Right hindlimb (tissue), 1 donor: ENCODE results near the gene ZFR.
"Not testable (repeated sequence)": the region's sequence is repeated elsewhere in the genome, so short reads cannot be mapped to it uniquely, and the experiment has no call there.

Experiments used
- DNase-seq: peaks from one replicate; pipeline ENCODE4 v3.0.0-alpha.2; 2018

ZFR gene

GRCh38 chr5:32444431-32445286, at the start of gene ZFR:
TSS of gene ZFR (minus strand) at chr5:32444740. CDS start at chr5:32444658, 82 bp downstream.
- DNase-seq: peak; percentile 95

DNA sequence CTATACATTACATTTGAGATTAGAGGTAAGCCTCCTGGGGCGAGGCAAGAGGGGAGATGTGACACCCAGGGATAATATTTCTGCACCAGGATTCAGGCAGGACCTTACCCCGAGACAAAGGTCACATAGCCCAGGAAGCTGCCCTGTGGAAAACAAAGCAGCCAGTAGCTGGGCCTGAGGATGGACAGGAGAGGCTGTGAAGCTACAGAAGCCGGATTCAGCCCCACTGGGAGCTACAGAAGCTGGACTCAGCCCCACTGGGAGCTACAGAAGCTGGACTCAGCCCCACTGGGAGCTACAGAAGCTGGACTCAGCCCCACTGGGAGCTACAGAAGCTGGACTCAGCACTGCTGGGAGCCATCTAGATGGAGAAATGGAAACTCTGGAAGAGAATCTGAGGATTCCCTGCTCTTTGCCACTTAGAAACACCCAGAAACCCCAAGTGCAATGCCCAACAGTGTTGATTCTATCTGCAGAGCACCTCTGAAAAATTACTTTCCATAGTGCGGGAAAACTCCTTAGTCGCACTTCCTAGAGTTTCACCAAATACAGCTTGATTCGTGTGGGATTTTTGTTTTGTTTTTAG, 46.5 kb upstream of the ZFR start:
- DNase-seq: no peak

DNA sequence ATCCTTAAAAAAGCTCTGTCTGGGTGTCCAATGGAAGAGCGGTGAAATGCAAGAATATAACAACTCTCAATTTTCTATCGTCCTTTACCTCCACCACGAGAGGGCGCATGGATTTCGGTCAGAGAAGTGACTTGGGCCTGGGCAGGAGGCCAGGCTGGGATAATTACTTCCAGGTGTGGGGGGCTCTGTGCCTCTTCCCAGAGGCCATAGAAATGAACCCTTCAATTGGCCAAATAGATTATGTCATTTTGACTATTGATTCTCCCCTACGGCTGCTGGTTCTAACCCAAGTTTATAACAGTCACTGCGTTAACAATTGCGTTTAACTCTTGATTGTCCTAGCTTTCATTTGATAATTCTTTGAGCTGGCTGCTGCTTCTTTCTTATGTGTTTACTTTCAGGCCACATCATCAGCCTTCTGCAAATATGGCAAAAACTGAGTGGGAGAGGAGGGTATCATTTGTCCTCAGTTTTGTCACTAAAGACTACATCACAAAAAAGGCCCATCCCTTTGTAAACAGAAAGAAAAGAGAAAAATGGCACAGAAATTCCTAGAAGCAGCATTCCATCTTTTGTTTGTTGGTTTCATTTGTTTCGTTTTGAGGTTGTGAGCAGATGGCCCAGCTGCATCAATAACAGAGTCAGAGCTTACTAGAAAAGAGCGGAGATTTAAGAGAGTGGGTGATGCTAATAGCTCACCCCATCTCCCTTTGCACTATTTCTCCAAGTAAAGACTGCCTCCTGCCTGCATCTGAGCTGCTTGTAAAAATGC, 45.4 kb upstream of the ZFR start:
- peak; percentile 94 for DNase-seq

DNA sequence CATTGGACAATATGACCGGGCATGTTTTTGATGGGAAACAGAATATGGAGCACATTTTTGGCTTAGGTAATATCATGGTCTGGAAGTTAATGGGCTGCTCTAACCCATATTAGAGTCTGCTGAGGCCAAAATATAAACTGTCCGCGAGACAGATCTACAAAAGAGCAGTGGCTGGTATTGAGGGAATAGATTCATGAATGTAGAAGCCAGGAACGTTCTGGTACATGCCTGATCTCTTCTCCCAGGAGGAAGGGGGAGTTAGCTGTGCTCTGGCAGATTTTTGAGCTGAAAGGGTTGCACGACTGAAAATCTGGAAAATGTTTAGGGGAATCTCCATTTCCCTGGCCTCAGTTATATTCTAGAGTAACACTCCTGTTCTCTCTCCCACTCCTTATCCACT, 42.9 kb upstream of the ZFR start:
- no peak for DNase-seq

DNA sequence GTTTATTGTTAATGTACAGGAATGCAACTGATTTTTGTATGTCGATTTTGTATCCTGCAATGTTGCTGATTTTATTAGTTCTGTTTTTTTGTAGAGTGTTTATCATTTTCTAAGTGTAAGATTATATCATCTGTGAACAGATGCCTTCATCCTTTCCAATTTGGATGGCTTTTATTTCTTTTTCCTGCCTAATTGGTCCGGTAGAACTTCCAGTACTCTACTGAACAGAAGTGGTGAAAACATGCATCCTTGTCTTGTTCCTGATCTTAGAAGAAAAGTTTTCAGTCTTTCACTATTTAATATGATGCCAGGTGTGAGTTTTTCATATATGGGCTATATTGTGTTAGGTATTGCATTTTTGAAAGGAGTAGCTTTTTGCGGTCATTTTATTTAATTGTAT, 42.5 kb upstream of the ZFR start:
- DNase-seq: no peak

GRCh38 chr5:32482193-32482592, 37.7 kb upstream of the ZFR start:
- DNase-seq: no peak

GRCh38 chr5:32479096-32479495, 34.6 kb upstream of the ZFR start:
- no peak for DNase-seq

GRCh38 chr5:32476891-32477290, 32.4 kb upstream of the ZFR start:
- no peak for DNase-seq

DNA sequence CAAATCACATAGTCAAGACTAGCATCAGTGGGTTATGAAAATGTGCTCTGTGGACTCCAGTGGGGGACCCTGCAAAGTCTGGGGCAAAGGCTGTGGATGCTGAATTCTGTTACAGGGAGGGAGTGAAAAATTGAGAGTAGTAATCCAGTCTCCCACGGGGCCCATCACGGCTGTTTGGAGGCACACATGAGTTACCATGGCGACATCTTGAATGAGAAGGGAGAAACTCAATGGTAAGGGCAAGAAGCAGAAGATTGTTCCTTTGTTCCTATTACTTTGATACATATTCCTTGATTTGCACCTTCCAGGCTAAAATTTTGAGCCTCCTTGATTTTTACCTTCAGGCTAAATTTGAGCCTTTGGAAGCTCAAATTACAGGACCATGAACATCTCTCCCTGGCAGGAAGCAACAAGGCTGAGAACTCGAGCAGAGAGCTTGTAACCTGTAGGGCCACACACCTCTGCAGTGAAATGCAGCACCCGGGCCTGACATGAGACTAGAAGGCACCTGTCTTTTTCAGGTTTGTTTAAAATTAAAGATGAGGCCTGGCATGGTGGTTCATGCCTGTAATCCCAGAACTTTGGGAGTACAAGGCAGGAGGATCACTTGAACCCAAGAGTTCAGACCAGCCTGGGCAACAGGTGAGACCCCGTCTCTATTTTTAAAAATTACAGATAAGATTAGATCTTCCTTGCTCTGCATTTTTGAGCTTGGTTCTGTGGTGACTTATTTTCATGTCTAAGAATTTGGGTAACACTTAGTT, 31.0 kb upstream of the ZFR start:
- DNase-seq: peak; percentile 45

DNA sequence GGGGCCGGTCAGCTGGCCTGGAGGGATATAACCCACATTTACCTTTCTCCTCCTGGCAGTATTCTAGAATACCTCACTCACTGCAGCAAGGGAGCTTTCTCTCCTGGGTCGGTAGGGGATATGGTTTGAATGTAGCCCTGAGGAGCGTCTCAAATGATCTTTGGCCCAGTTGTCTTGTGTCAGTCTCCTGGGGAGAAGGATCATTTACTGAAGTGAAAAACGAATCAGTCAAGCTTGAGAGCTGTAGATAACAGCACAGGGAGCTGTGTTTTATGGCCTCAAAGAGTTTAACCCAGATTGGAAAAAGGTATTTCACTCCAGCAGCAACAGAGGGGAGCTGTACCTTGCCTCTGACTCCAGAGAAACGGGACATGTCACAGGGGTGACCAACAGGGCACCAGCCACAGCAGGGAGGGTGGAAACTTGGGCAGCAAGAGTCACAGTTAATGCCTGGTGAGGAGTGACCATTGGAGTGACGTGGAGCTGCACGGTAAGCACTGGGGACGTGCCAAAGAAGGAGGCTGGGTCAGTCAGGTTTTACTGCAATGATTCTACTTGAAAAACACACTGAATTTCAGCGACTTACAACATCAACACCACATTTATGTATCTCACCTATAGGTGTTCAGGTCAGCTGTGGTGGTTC, 29.8 kb upstream of the ZFR start:
- no peak for DNase-seq

- DNase-seq: no peak
Observed at GRCh38 chr5:32473072-32473471, 28.5 kb upstream of the ZFR start.

DNA sequence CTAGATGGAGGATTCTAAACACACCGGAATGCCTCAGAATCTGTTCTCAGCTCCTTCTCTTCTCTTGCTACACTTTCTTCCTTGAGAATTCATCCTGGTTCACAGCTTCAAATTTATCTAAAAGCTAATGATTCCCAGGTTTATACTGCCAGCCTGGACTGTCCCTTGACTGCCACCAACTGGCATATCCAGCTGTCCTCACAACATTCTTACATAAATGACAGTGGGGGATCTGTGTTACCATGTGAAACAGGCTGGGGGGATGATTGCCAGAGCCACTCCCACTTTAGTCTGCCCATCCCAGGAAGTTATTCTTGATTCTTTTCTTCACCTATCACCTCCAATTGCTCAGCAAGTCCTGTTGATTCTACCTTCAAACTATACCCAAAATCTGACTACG, 27.2 kb upstream of the ZFR start:
- DNase-seq: no peak

DNA sequence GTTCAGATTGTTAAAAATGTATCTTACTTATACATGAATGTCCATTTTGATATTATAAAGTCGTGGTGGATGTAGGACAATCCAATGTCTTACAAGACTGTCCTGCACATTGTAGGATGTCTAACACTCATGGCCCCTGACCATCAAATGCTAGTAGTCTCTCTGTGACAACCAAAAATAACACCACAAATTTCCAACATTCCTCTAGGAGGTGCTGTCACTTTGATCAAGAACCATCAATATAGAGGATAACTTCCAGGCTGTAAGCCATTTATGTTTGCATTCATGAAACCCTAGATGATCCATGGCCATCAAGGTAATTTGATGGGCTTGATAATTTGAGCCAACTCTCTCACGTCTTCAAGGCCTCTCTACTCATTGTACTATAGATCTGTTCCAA, 20.5 kb upstream of the ZFR start:
- DNase-seq: no peak

- DNase-seq: no peak
Observed at GRCh38 chr5:32462618-32463017, 18.1 kb upstream of the ZFR start.

- DNase-seq: no peak
Observed at GRCh38 chr5:32461441-32462120, 17.0 kb upstream of the ZFR start.

DNA sequence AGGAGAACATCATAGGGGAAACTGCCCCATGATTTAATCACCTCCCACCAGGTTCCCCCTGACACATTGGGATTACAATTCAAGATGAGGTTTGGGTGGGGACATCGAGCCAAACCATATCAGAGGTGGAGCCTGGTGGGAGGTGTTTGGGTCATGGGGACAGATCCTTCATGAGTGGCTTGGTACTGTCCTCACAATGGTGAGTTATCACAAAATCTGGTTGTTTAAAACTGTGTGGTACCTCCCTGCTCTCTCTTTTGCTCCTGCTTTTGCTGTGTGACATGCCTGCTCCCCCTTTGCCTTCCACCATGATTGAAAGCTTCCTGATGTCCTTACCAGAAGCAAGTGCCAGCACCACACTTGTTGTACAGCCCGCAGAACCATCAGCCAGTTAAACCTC, 16.2 kb upstream of the ZFR start:
- DNase-seq: no peak

- DNase-seq: no peak
Observed at GRCh38 chr5:32458880-32459495, 14.4 kb upstream of the ZFR start.

DNA sequence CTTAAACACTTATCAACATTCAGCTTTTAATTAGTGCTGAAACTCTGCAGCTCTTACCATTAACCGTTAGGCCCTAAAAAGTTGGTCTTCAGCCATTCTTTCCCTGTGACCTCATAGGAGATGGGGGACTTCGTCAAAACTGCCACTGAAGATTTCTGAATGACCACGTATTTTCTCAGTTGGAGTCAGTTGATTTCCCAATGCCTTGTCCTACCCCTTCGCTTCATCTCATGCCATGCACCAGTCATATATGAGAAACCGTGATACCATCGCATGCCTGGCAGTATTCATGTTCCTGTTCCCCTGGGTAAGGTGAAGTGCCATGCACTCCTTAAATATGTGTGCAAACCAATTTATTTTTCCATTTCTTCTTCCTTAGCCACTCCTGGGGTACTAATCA, 10.8 kb upstream of the ZFR start:
- DNase-seq: no peak

GRCh38 chr5:32454821-32455220, 10.3 kb upstream of the ZFR start:
- DNase-seq: no peak

GRCh38 chr5:32453916-32454315, 9.4 kb upstream of the ZFR start:
- no peak for DNase-seq

GRCh38 chr5:32452316-32452715, 7.8 kb upstream of the ZFR start:
- not testable (repeated sequence) for DNase-seq
